Bronchial epithelial cell (primary cell): ENCODE results near the gene FLRT2. TPM values are rescaled to one million over a fixed set of nuclear protein-coding genes. Genes with fewer than 3 reads are reported as not detected.

Experiments
- DNase-seq: peaks from one replicate; pipeline ENCODE4 v3.0.0-alpha.2; 2010; ENCODE audit warnings: low read depth
- FAIRE-seq: peaks from 2 replicates; lab custom pipeline; 2011; peaks lifted over from hg19 to GRCh38; lab: Jason Lieb, UNC
- H3K27me3 ChIP-seq: 2 replicates; pipeline ENCODE4 v1.5.1; 2011; ENCODE audit warnings: low read length; ENCODE audit not compliant: control insufficient read depth, insufficient read depth
- H3K36me3 ChIP-seq: 2 replicates; pipeline ENCODE4 v1.5.1; 2011; ENCODE audit warnings: low read length; ENCODE audit not compliant: control insufficient read depth, insufficient read depth
- H3K4me3 ChIP-seq: 2 replicates; pipeline ENCODE4 v1.5.1; 2011; ENCODE audit warnings: mild to moderate bottlenecking, low read depth, low read length, control low read depth
- CTCF ChIP-seq: IDR thresholded peaks from 2 replicates; pipeline ENCODE4 v1.5.1; 2011; ENCODE audit warnings: mild to moderate bottlenecking, moderate library complexity, low read length, control low read depth, inconsistent platforms; ENCODE audit not compliant: insufficient read depth, severe bottlenecking
- total RNA-seq: library from RNA; depleted of rRNA; stranded (reverse); fragments of >200 nt; gene quantifications from 2 replicates; pipeline ENCODE4 v1.2.1, GENCODE V29; 2014

The FLRT2 gene
- total RNA-seq, 1 donor from 2014 or later = 7.1 TPM

DNA sequence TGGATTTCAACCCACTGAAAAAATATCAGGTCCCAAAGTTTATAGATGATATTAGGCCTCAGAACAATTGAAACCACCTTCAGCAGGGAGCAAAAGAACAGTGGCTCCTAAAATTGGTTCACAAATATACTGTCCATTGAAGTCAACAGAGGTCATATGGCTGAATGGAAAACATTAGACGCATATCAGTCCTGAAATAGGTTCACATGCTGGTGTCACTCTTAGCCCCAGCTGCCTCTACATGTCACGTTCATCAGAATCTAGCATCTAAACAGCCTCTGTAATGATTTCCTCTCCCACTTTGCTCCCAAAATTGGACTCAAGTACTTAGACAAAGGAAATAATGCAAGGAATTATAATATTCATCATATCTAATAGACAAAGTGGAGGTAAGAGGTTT lies 8.7 kb downstream of the FLRT2 start:
- no peak for TF ChIP-seq CTCF
- FAIRE-seq (no peak), DNase-seq (no peak)
- peaks cover 2% of the 10 kb centered on the region for H3K36me3 ChIP-seq
- no peak overlapping the region for H3K4me3 ChIP-seq
- no peaks in the 10 kb centered on the region for H3K27me3 ChIP-seq

- Histone ChIP-seq H3K36me3 (peaks cover 2% of the 10 kb centered on the region), H3K4me3 (no peak overlapping the region), H3K27me3 (no peaks in the 10 kb centered on the region)
- TF ChIP-seq CTCF = no peak
- DNase-seq (no peak), FAIRE-seq (no peak)
Observed at GRCh38 chr14:85539510-85539909, 9.6 kb downstream of the FLRT2 start.

GRCh38 chr14:85542623-85543022 lies 12.7 kb downstream of the FLRT2 start:
- Histone ChIP-seq H3K4me3 (no peak overlapping the region), H3K36me3 (peaks cover 2% of the 10 kb centered on the region), H3K27me3 (no peaks in the 10 kb centered on the region)
- DNase-seq (no peak), FAIRE-seq (no peak)
- TF ChIP-seq CTCF = no peak

DNA sequence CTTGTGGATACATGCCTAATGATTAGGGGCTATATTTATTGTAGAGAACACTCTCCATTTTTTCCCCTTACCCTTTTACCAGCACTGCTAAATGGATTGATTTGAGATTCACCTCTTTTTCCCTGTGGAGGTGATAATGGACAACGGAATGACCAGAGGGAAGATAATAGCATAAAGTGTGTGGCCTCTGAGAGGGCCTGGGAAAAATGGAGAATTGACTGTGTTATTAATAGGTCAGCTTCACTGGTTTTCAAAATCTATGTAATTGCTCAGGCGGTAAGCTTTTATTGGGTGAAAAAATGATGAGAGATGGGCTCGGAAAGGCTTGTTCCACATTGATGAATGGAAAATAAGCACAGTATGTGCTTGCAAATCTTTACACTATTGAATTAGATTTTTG lies 15.8 kb downstream of the FLRT2 start:
- no peaks in the 10 kb centered on the region for H3K27me3 ChIP-seq
- no peak overlapping the region for H3K4me3 ChIP-seq
- DNase-seq (no peak), FAIRE-seq (no peak)
- TF ChIP-seq CTCF = no peak
- H3K36me3 ChIP-seq = peaks cover 2% of the 10 kb centered on the region

GRCh38 chr14:85546390-85546789 lies 16.4 kb downstream of the FLRT2 start:
- H3K4me3 ChIP-seq = no peak overlapping the region
- no peak for FAIRE-seq
- no peaks in the 10 kb centered on the region for H3K27me3 ChIP-seq
- no peak for TF ChIP-seq CTCF
- no peak for DNase-seq
- no peaks in the 10 kb centered on the region for H3K36me3 ChIP-seq

GRCh38 chr14:85549697-85550096 lies 19.8 kb downstream of the FLRT2 start:
- Histone ChIP-seq H3K36me3 (peaks cover 1% of the 10 kb centered on the region), H3K4me3 (no peak overlapping the region), H3K27me3 (no peaks in the 10 kb centered on the region)
- FAIRE-seq (no peak), DNase-seq (no peak)
- TF ChIP-seq CTCF = no peak
